HCT116 (cell line): ENCODE results near the gene FSD2. TPM values are rescaled to one million over a fixed set of nuclear protein-coding genes. Genes with fewer than 3 reads are reported as not detected.

ENCODE experiments used
- ATAC-seq: fragments of 200-7000 bp; cut with Tn5 transposase; 2 replicates; pipeline ENCODE4 v1.9.1; 2020; ENCODE audit warnings: mild to moderate bottlenecking, moderate library complexity
- BruUV-seq: library from RNA; stranded (reverse); fragments of 400-500 nt; replicated peaks from 2 replicates; lab custom pipeline; 2021; lab: Mats Ljungman, UMichigan
- CTCF ChIA-PET: fragments of 300-600 bp; sonication (Branson Sonifier 250); formaldehyde crosslinking; loops from one replicate; lab custom pipeline; 2021; ENCODE audit warnings: antibody characterized with exemption; lab: Charles Lee
- POLR2A ChIA-PET: fragments of 300-600, 350-600 bp; sonication (Branson Sonifier 250); formaldehyde crosslinking; loops from one replicate; lab custom pipeline; 2021; ENCODE audit warnings: antibody characterized with exemption; lab: Charles Lee
- RAD21 ChIA-PET, 2 experiments: fragments of 300-600 bp; sonication (Branson Sonifier 250); formaldehyde crosslinking; loops; one replicate each; lab custom pipeline; 2023; ENCODE audit warnings: low total read pairs in 2 of 2; ENCODE audit not compliant: uncharacterized antibody in 2 of 2, unreplicated experiment in 2 of 2, low non-redundant PET in 1 of 2; lab: Charles Lee
- DNase-seq: peaks from one replicate; pipeline ENCODE4 v3.0.0-alpha.2; 2010; ENCODE audit warnings: low read depth, low spot score
- H2AFZ ChIP-seq: fragments of 200-600 bp; shearing (Covaris generic), sonication (generic); 2 replicates; pipeline ENCODE4 v1.6.1; 2017; ENCODE audit warnings: low read depth, mixed run types, mixed read lengths, antibody characterized with exemption, low read length; ENCODE audit not compliant: poor library complexity, severe bottlenecking
- H3K27ac ChIP-seq: 2 replicates; pipeline ENCODE4 v1.5.1; 2012; ENCODE audit warnings: low read depth, low read length
- H3K27me3 ChIP-seq: fragments of 200-600 bp; sonication (generic); 2 replicates; pipeline ENCODE4 v1.6.1; 2016; ENCODE audit warnings: mixed run types, low read length, mixed read lengths; ENCODE audit not compliant: insufficient read depth
- H3K36me3 ChIP-seq, 2 experiments: fragments of 200-500 bp in 1 of 2; fragments of 200-600 bp in 1 of 2; sonication (Bioruptor generic) in 1 of 2; sonication (generic) in 1 of 2; 2 replicates each; pipeline versions ENCODE4 v1.5.1 to v1.6.1; 2014 to 2016; ENCODE audit warnings: low read length in 2 of 2, inconsistent platforms in 1 of 2, mixed read lengths in 1 of 2, mixed run types in 1 of 2; ENCODE audit not compliant: insufficient read depth in 2 of 2, control insufficient read depth in 1 of 2
- H3K4me1 ChIP-seq, 2 experiments: fragments of 200-600 bp in 1 of 2; sonication (generic) in 1 of 2; 2 replicates each; pipeline versions ENCODE4 v1.5.1 to v1.6.1; 2012 to 2017; ENCODE audit warnings: low read length in 2 of 2, inconsistent platforms in 1 of 2, mild to moderate bottlenecking in 1 of 2, mixed read lengths in 1 of 2, mixed run types in 1 of 2, moderate library complexity in 1 of 2; ENCODE audit not compliant: insufficient read depth in 2 of 2, control insufficient read depth in 1 of 2
- H3K4me2 ChIP-seq: fragments of 200-600 bp; sonication (generic); 2 replicates; pipeline ENCODE4 v1.6.1; 2017; ENCODE audit warnings: mixed run types, low read length, mixed read lengths
- H3K4me3 ChIP-seq, 2 experiments: fragments of 200-600 bp in 1 of 2; sonication (generic) in 1 of 2; replicated peaks in 1 of 2; 2 replicates each; pipeline ENCODE4 v1.5.1; 2011 to 2016; ENCODE audit warnings: low read length in 2 of 2, control low read depth in 1 of 2, low read depth in 1 of 2, mild to moderate bottlenecking in 1 of 2, mixed read lengths in 1 of 2, mixed run types in 1 of 2
- H3K79me2 ChIP-seq: fragments of 200-600 bp; sonication (generic); 2 replicates; pipeline ENCODE4 v1.6.1; 2017; ENCODE audit warnings: mild to moderate bottlenecking, mixed run types, low read length, moderate library complexity, mixed read lengths; ENCODE audit not compliant: insufficient read depth
- H3K9ac ChIP-seq: fragments of 200-600 bp; sonication (generic); 2 replicates; pipeline ENCODE4 v1.6.1; 2016; ENCODE audit warnings: low read length, mixed read lengths
- H3K9me2 ChIP-seq: fragments of 200-600 bp; sonication (generic), shearing (Covaris generic); 2 replicates; pipeline ENCODE4 v1.6.1; 2017; ENCODE audit warnings: mixed run types, mild to moderate bottlenecking, moderate library complexity; ENCODE audit not compliant: insufficient read depth
- H3K9me3 ChIP-seq, 2 experiments: fragments of 200-500 bp in 1 of 2; fragments of 200-600 bp in 1 of 2; sonication (Bioruptor generic) in 1 of 2; sonication (generic) in 1 of 2; 2 replicates each; pipeline ENCODE4 v1.6.1; 2014 to 2017; ENCODE audit warnings: low read length in 2 of 2, mixed read lengths in 2 of 2, inconsistent platforms in 1 of 2, low read depth in 1 of 2, mild to moderate bottlenecking in 1 of 2, mixed run types in 1 of 2, moderate library complexity in 1 of 2; ENCODE audit not compliant: control insufficient read depth in 1 of 2, insufficient read depth in 1 of 2
- H4K20me1 ChIP-seq: fragments of 200-600 bp; sonication (generic), shearing (Covaris generic); 2 replicates; pipeline ENCODE4 v1.6.1; 2017; ENCODE audit warnings: mixed run types, mild to moderate bottlenecking, moderate library complexity; ENCODE audit not compliant: insufficient read depth
- CEBPB ChIP-seq: IDR thresholded peaks from 2 replicates; pipeline ENCODE4 v1.6.1; 2012; ENCODE audit warnings: low read depth
- CTCF ChIP-seq, 3 experiments: fragments of 200-600 bp in 1 of 3; sonication (generic) in 1 of 3; IDR thresholded peaks in 2 of 3; conservative IDR thresholded peaks in 1 of 3; 2 replicates each; pipeline ENCODE4 v1.5.1; 2012 to 2017; ENCODE audit warnings: low read depth in 2 of 3, low read length in 2 of 3, antibody characterized with exemption in 1 of 3, borderline replicate concordance in 1 of 3, control low read depth in 1 of 3, mild to moderate bottlenecking in 1 of 3, mixed read lengths in 1 of 3, mixed run types in 1 of 3, moderate library complexity in 1 of 3; ENCODE audit not compliant: insufficient read depth in 1 of 3
- EZH2 ChIP-seq: fragments of 200-600 bp; sonication (generic); IDR thresholded peaks from 2 replicates; pipeline ENCODE4 v1.6.1; 2017; ENCODE audit warnings: antibody characterized with exemption, mixed run types
- FOSL1 ChIP-seq: IDR thresholded peaks from 2 replicates; pipeline ENCODE4 v1.6.1; 2012; ENCODE audit warnings: low read depth
- MAX ChIP-seq: IDR thresholded peaks from 2 replicates; pipeline ENCODE4 v1.6.1; 2012
- POLR2A ChIP-seq: IDR thresholded peaks from 2 replicates; pipeline ENCODE4 v1.7.0; 2011; ENCODE audit warnings: borderline replicate concordance; ENCODE audit not compliant: insufficient read depth, insufficient read length; ENCODE audit errors: extremely low read depth
- POLR2AphosphoS5 ChIP-seq: IDR thresholded peaks from 2 replicates; pipeline ENCODE4 v1.6.1; 2011; ENCODE audit warnings: mild to moderate bottlenecking, low read depth, low read length, moderate library complexity
- SP1 ChIP-seq: IDR thresholded peaks from 2 replicates; pipeline ENCODE4 v1.6.1; 2012; ENCODE audit warnings: low read depth
- SRF ChIP-seq: IDR thresholded peaks from 2 replicates; pipeline ENCODE4 v1.6.1; 2012; ENCODE audit warnings: low read depth
- TCF7L2 ChIP-seq: IDR thresholded peaks from 2 replicates; pipeline ENCODE4 v1.7.0; 2011; ENCODE audit warnings: borderline replicate concordance, inconsistent platforms; ENCODE audit not compliant: insufficient read depth, insufficient read length; ENCODE audit errors: extremely low read depth
- YY1 ChIP-seq: IDR thresholded peaks from 2 replicates; pipeline ENCODE4 v1.6.1; 2011; ENCODE audit warnings: low read length, low read depth, moderate library complexity, mild to moderate bottlenecking; ENCODE audit not compliant: insufficient replicate concordance; ENCODE audit errors: extremely low read depth
- ZBTB33 ChIP-seq: IDR thresholded peaks from 2 replicates; pipeline ENCODE4 v1.6.1; 2011; ENCODE audit warnings: mild to moderate bottlenecking, low read length, moderate library complexity; ENCODE audit not compliant: insufficient replicate concordance; ENCODE audit errors: extremely low read depth
- ZFX ChIP-seq: fragments of 450-650 bp; IDR thresholded peaks from 2 replicates; pipeline ENCODE4 v1.6.1; 2017
- ZNF274 ChIP-seq: fragments of 200-500 bp; sonication (Bioruptor generic); IDR thresholded peaks from 2 replicates; pipeline ENCODE4 v1.6.1; 2014; ENCODE audit warnings: mild to moderate bottlenecking, low read depth, low read length, inconsistent platforms
- intact Hi-C: fragments of 100-400 bp; cut with micrococcal nuclease; formaldehyde crosslinking; loops from 2 replicates; pipeline ENCODE4 v1.10.0; 2022
- total RNA-seq: library from RNA; stranded (reverse); gene quantifications from one replicate; pipeline ENCODE4 v1.2.1, GENCODE V29; 2021; ENCODE audit not compliant: unreplicated experiment

FSD2 gene
- total RNA-seq, 1 experiment from 2014 or later = not detected

- ATAC-seq (no peak), DNase-seq (no peak)
- H3K4me1 ChIP-seq = no peaks in the 10 kb centered on the region
- H2AFZ ChIP-seq = no peak overlapping the region
- H3K36me3 ChIP-seq = no peaks in the 10 kb centered on the region
- no peaks in the 10 kb centered on the region for H3K9me3 ChIP-seq
- H3K27me3 ChIP-seq = no peaks in the 10 kb centered on the region
- no TSS peak for BruUV-seq
- no peak overlapping the region for H3K27ac ChIP-seq
- TF ChIP-seq TCF7L2 (no peak), ZBTB33 (no peak), SRF (no peak), POLR2A (no peak), CEBPB (no peak)
- no peak overlapping the region for H3K4me2 ChIP-seq
- intact Hi-C loops = no loop called here
- ChIA-PET POLR2A (no interaction called here), RAD21 (no interaction called here), CTCF (no interaction called here)
- H3K79me2 ChIP-seq = no peaks in the 10 kb centered on the region
- no peaks in the 10 kb centered on the region for H3K9me2 ChIP-seq
- no peaks in the 10 kb centered on the region for H4K20me1 ChIP-seq
- H3K9ac ChIP-seq = no peak overlapping the region
- H3K4me3 ChIP-seq = no peak overlapping the region
Measured at GRCh38 chr15:82730022-82730530, 75.8 kb downstream of the FSD2 start.

- H3K4me3 ChIP-seq = no peak overlapping the region
- no peak overlapping the region for H3K9ac ChIP-seq
- H3K9me2 ChIP-seq = no peaks in the 10 kb centered on the region
- intact Hi-C loops = loop anchor here (10.0 kb wide), 1 partner anchor 58 kb away; no protein-coding TSS in a partner anchor
- H3K9me3 ChIP-seq = no peaks in the 10 kb centered on the region
- ChIA-PET RAD21 (no interaction called here), POLR2A (no interaction called here), CTCF (no interaction called here)
- DNase-seq (no peak), ATAC-seq (no peak)
- H4K20me1 ChIP-seq = no peaks in the 10 kb centered on the region
- no peaks in the 10 kb centered on the region for H3K36me3 ChIP-seq
- no TSS peak for BruUV-seq
- no peaks in the 10 kb centered on the region for H3K4me1 ChIP-seq
- no peaks in the 10 kb centered on the region for H3K27me3 ChIP-seq
- H2AFZ ChIP-seq = no peak overlapping the region
- no peaks in the 10 kb centered on the region for H3K79me2 ChIP-seq
- no peak overlapping the region for H3K27ac ChIP-seq
- no peak overlapping the region for H3K4me2 ChIP-seq
- no peak for TF ChIP-seq ZFX
- no peak for TF ChIP-seq FOSL1
- no peak for TF ChIP-seq TCF7L2
- no peak for TF ChIP-seq POLR2AphosphoS5
- TF ChIP-seq ZNF274 = no peak
- no peak for TF ChIP-seq SP1
- no peak for TF ChIP-seq CTCF (IDR thresholded peaks at IDR 0.05 in 2 of 3, conservative IDR thresholded peaks at IDR 0.05 in 1 of 3; ENCODE audit: borderline replicate concordance in 1 of 3, insufficient read depth in 1 of 3, low read depth in 2 of 3, low read length in 2 of 3)
- no peak for TF ChIP-seq YY1
- TF ChIP-seq MAX = no peak
- no peak for TF ChIP-seq EZH2
- TF ChIP-seq POLR2A = no peak
Measured at GRCh38 chr15:82726816-82727215, 79.1 kb downstream of the FSD2 start.
